AG20443 (cell line): ENCODE data around the gene COL4A3.

Source experiments
- DNase-seq: peaks from one replicate; pipeline ENCODE4 v3.0.0; 2012; ENCODE audit warnings: low spot score, mixed read lengths

COL4A3 gene

DNA sequence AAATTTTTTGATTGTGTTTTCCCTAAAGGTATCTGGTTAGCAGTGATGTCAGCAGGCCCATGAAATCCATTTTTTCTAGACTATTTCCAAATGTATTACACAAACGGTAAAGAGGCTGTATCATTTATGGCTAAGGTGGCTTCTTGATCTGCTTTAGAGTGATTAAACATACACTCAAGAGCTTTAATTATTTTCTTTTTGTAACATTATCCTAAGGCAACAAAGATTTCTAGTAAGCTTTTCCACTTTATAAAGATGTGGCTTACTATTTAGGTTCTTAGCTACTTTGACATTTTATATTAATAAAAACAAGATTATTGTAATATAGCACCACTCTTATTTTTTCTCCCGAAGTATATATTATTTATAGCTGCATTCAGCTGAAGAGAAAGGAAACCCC, 177.1 kb downstream of the COL4A3 start:
- no peak for DNase-seq

DNA sequence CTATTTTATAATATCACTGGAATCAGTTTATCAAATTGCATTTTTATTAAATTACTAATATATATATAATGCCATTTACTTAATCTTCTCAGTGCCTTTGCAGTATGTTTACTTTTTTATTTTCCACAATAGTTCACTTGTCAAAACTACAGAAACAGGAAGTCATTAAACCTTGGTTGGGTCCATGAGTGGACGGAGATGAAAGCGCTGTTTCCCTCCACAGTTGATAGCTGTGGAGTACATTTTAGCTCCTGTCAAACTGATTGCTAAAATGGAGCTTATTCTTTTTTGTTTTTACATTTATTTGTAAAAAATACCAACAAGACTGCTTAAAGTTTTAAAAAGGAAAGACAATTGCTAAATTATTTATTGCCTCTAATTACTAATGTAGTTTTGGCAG, 179.8 kb downstream of the COL4A3 start:
- no peak for DNase-seq

DNA sequence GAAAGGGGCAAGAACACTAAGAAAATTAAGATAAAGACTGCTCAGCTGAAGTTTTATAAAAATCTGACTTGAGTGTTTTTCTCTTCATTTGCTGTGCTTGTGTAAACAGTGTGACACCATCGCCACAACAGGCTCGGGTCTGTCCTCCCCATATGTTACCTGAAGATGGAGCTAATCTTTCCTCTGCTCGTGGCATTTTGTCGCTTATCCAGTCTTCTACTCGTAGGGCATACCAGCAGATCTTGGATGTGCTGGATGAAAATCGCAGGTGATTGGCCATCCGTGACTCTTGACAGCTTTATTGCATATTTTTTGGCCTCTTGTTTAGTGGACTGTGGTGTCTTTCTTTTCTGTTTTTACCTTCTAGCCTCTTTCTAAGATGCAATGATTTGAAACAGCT, 182.7 kb downstream of the COL4A3 start:
- no peak for DNase-seq

DNA sequence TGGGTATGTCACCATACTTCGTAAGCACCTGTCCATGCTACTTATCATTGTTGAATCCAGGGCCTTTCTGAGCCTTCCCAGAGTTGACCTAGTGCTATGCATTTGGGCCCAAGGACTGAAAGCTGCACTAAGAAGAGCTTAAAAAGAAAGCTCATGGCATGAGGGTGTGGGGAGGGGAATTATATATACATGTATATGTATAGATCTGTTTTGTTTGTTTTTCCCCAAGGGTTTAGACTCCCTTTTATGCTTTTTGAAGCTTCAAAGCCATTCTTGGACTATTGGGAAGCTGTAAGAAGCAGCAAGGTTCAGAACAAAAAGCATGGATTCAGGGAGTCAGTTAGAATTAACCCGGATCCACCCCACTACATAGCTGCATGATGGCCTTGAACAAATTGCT, 183.9 kb downstream of the COL4A3 start:
- no peak for DNase-seq

DNA sequence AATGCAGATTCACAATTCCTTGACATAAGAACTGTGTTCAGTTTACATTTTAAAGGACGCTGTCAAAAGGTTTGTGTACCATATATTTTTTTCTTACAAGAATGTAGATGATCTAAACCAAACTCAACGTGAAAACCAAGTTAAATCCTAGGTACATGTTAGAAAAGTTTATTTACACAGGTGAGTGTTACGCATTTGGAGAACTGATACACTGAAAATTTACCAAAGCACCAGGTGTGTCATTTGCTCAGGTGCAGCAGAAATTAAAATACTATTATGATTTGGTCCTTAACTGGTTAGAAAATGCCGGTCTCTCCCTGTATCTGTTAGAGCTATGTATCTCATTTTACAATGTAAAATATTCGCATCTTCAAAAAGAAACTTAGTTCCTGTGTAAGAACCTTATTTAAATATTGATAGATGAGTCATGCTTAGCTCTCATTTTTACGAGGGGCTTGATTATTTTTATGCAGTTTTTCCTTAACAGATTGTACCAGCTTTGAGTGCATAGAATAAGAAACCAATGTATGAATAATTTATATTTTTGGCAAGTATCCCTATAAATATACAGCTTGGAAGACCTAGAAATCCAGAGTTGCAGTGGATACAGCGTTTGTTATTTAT, 185.7 kb downstream of the COL4A3 start:
- no peak for DNase-seq

DNA sequence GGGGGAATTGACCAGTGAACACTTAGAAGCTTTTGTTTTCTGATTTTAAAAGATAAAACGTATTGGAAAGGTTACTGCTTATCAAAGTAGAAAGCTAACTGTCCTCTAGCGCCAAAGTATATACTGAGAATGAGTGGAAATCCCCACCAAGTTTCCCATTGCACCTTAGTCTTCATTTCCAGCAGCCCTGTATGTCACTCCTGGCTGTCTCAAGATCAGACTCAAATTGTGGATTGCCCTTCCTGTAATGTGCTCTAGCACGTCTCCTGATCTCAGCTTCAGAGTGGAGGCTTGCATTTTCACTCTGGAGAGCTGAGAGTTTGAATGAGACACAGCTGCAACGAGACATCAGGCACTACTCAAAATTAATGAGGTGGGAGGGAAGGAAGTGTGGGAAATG, 187.2 kb downstream of the COL4A3 start:
- no peak for DNase-seq

DNA sequence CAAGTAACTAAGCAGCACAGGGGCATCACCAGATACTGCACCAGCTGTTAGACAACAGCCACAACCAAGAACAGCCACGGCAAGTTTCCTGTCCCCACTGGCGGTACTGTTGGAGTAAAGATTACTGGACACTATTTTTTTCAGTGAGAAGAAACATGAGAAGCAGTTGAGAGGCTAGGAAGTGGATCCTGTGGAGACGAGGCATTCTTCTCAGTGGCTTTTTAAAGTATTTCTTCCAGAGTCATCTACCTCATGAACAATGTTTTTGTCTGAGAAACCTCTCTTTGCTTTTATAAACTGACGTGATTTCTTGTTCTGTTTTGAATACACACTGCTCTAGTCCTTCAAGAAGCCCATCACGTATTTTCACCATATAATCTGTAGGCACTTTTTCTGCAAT, 195.9 kb downstream of the COL4A3 start:
- DNase-seq: no peak

DNA sequence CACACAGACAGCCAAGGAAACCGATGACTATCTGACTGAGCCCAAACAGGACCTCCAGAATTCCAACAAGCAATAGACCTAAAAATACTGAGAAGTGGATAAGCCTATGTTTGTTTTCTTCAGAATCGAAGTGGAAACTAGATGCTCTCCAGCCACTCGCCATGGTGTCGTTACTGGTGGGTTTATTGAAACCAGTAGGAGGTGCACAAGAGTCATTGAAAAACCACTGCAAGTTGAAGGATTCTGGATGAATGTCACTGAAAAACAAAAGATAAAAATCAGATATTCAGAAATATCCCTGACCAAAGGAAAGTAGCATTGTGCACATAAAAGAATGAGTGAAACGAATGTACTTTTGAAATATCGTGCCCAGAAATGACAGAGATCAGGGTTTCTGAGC, 199.3 kb downstream of the COL4A3 start:
- no peak for DNase-seq
